Hepatocyte (in vitro differentiated cells): Measurements from ENCODE around the gene ATAD2B.

ENCODE experiments used
- EZH2 ChIP-seq: fragments of 200-600 bp; sonication (generic); IDR thresholded peaks from 2 replicates; pipeline ENCODE4 v1.6.1; 2016; ENCODE audit warnings: antibody characterized with exemption, mild to moderate bottlenecking, borderline replicate concordance
- TF ChIP-seq, protein P1 (sequence below): fragments of 200-600 bp; sonication (generic); IDR thresholded peaks from 2 replicates; pipeline ENCODE4 v1.5.1; 2016; ENCODE audit warnings: antibody characterized with exemption, mild to moderate bottlenecking; ENCODE audit not compliant: poor library complexity

DNA sequence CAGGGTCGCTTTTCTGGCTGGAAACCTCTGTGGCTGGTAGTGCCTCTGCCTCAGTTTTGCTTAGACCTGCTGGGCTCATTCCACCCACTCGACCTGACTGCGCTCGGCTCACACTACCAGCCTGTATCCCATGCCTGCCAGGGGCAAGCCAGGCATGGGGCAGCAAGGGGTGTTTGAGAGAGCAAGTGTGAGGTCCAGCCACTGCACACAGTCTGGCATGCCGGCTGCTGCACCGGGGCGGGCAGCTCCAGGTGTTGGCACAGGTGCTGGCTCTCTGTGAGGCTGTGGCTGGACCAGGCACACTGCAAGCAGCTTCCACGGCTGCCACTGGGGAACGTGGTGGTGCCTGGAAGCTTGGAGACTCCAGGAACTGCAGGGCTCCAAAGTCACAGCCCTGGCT is 90.9 kb downstream of the ATAD2B start:
- TF ChIP-seq, protein P1, sequence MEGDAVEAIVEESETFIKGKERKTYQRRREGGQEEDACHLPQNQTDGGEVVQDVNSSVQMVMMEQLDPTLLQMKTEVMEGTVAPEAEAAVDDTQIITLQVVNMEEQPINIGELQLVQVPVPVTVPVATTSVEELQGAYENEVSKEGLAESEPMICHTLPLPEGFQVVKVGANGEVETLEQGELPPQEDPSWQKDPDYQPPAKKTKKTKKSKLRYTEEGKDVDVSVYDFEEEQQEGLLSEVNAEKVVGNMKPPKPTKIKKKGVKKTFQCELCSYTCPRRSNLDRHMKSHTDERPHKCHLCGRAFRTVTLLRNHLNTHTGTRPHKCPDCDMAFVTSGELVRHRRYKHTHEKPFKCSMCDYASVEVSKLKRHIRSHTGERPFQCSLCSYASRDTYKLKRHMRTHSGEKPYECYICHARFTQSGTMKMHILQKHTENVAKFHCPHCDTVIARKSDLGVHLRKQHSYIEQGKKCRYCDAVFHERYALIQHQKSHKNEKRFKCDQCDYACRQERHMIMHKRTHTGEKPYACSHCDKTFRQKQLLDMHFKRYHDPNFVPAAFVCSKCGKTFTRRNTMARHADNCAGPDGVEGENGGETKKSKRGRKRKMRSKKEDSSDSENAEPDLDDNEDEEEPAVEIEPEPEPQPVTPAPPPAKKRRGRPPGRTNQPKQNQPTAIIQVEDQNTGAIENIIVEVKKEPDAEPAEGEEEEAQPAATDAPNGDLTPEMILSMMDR: no peak
- TF ChIP-seq EZH2: no peak
